Spleen (tissue), 13 donors: ENCODE measurements around the gene ICAM5. TPM values are rescaled to one million over a fixed set of nuclear protein-coding genes. Genes with fewer than 3 reads are reported as not detected.
"Not testable (repeated sequence)": the region's sequence is repeated elsewhere in the genome, so short reads cannot be mapped to it uniquely, and the experiment has no call there.

Experiments used
- DNase-seq: peaks from one replicate; pipeline ENCODE4 v3.0.0-alpha.2; 2020
- H3K27ac ChIP-seq, 8 donors: fragments of 200-600 bp; sonication (generic) in 7 of 8; 1 replicate in 4 of 8; 2 replicates in 4 of 8; pipeline versions ENCODE4 v1.5.0 to v1.8.0; 2016 to 2021; ENCODE audit warnings: inconsistent platforms in 4 of 8, mild to moderate bottlenecking in 4 of 8, moderate library complexity in 1 of 8
- H3K27me3 ChIP-seq, 7 donors: fragments of 200-600 bp; sonication (generic) in 6 of 7; replicated peaks in 1 of 7; 1 replicate in 4 of 7; 2 replicates in 3 of 7; pipeline versions ENCODE4 v1.5.0 to v1.8.0; 2016 to 2021; ENCODE audit warnings: inconsistent platforms in 3 of 7, mild to moderate bottlenecking in 1 of 7
- H3K36me3 ChIP-seq, 6 donors: fragments of 200-600 bp; sonication (generic) in 5 of 6; 1 replicate in 4 of 6; 2 replicates in 2 of 6; pipeline versions ENCODE4 v1.5.0 to v1.8.0; 2016 to 2021; ENCODE audit warnings: inconsistent platforms in 2 of 6
- H3K4me1 ChIP-seq, 6 donors: fragments of 200-600 bp; sonication (generic) in 5 of 6; 1 replicate in 3 of 6; 2 replicates in 3 of 6; pipeline versions ENCODE4 v1.5.0 to v1.8.0; 2016 to 2021; ENCODE audit warnings: inconsistent platforms in 3 of 6
- H3K4me3 ChIP-seq, 8 donors: fragments of 200-600 bp; sonication (generic) in 7 of 8; 1 replicate in 4 of 8; 2 replicates in 4 of 8; pipeline versions ENCODE4 v1.5.0 to v1.8.0; 2016 to 2021; ENCODE audit warnings: inconsistent platforms in 4 of 8, mild to moderate bottlenecking in 4 of 8, moderate library complexity in 2 of 8
- H3K9me3 ChIP-seq, 8 donors: fragments of 200-600 bp; sonication (generic) in 7 of 8; 1 replicate in 4 of 8; 2 replicates in 4 of 8; pipeline versions ENCODE4 v1.5.0 to v1.8.0; 2016 to 2021; ENCODE audit warnings: inconsistent platforms in 4 of 8
- CTCF ChIP-seq, 11 experiments: fragments of 200-600 bp in 7 of 11; fragments of 450-650 bp in 4 of 11; sonication (generic) in 4 of 11; IDR thresholded peaks in 8 of 11; conservative IDR thresholded peaks in 3 of 11; 1 replicate in 7 of 11; 2 replicates in 4 of 11; pipeline versions ENCODE4 v1.4.0 to v1.8.0; 2016 to 2021; ENCODE audit warnings: antibody characterized with exemption in 11 of 11, inconsistent platforms in 4 of 11, mild to moderate bottlenecking in 1 of 11
- POLR2A ChIP-seq, 3 donors: fragments of 450-650 bp; IDR thresholded peaks; one replicate each; pipeline ENCODE4 v1.5.1; 2017; ENCODE audit warnings: antibody characterized with exemption in 3 of 3, mild to moderate bottlenecking in 1 of 3
- POLR2AphosphoS5 ChIP-seq, 3 donors: sonication (generic); formaldehyde crosslinking; IDR thresholded peaks; one replicate each; pipeline ENCODE4 v1.5.1; 2017; ENCODE audit warnings: antibody characterized with exemption in 3 of 3
- WGBS, 5 donors: extraction: QIAGEN DNeasy Blood & Tissue Kit in 3 of 5; methylation state at CpG; one replicate each; pipeline versions ENCODE4 v1.1.5 to v1.1.7; 2013 to 2018; 5-methylcytosine and 5-hydroxymethylcytosine counted together
- intact Hi-C: fragments of 100-400 bp; cut with DNase I; formaldehyde crosslinking; loops from one replicate; pipeline ENCODE4 v1.15.0; 2023; ENCODE audit warnings: low total_unique reads
- long read RNA-seq, 2 donors: transcript quantifications; one replicate each; lab custom pipeline, GENCODE V29; 2026
- polyA plus RNA-seq, 3 donors: library from polyadenylated mRNA; stranded (reverse); fragments of 200-250 nt; gene quantifications; one replicate each; pipeline ENCODE4 v1.2.1, GENCODE V29; 2013
- total RNA-seq, 7 donors: library from RNA; depleted of rRNA in 3 of 7; stranded (reverse); fragments of >200 nt in 3 of 7; fragmentation: NEBNext Ultra II Directional in 4 of 7; extraction: Animal tissue kit (Norgen Biotek cat#: 25700) in 4 of 7; gene quantifications; one replicate each; pipeline versions ENCODE4 v1.1.0 to v1.2.1, GENCODE V29; 2016 to 2021
- donor health status: healthy with polysubstance abuse.
- donor health status: DM: no; HTN: no; CAD: no; lungs with moderate emphysema.
- donor health status: DM: no; HTN: no; CAD: no.
- donor health status: Bipolar disorder and iron deficiency.
- donor health status: healthy.
- donor health status: DM: no; HTN: no; CAD: no.
- donor health status: DM: yes; HTN: yes; CAD: no.

Gene ICAM5, protein sequence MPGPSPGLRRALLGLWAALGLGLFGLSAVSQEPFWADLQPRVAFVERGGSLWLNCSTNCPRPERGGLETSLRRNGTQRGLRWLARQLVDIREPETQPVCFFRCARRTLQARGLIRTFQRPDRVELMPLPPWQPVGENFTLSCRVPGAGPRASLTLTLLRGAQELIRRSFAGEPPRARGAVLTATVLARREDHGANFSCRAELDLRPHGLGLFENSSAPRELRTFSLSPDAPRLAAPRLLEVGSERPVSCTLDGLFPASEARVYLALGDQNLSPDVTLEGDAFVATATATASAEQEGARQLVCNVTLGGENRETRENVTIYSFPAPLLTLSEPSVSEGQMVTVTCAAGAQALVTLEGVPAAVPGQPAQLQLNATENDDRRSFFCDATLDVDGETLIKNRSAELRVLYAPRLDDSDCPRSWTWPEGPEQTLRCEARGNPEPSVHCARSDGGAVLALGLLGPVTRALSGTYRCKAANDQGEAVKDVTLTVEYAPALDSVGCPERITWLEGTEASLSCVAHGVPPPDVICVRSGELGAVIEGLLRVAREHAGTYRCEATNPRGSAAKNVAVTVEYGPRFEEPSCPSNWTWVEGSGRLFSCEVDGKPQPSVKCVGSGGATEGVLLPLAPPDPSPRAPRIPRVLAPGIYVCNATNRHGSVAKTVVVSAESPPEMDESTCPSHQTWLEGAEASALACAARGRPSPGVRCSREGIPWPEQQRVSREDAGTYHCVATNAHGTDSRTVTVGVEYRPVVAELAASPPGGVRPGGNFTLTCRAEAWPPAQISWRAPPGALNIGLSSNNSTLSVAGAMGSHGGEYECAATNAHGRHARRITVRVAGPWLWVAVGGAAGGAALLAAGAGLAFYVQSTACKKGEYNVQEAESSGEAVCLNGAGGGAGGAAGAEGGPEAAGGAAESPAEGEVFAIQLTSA
- 1 to 10 TPM in 4 of 7 donors, under 1 TPM in 3; 0.33 to 1.4 (median 1.0) TPM for total RNA-seq
- under 1 TPM; 0.07 to 0.29 (median 0.21) TPM for polyA plus RNA-seq
- long read RNA-seq, donor 1, result 0 reads
- long read RNA-seq, donor 2, result 0 reads

DNA sequence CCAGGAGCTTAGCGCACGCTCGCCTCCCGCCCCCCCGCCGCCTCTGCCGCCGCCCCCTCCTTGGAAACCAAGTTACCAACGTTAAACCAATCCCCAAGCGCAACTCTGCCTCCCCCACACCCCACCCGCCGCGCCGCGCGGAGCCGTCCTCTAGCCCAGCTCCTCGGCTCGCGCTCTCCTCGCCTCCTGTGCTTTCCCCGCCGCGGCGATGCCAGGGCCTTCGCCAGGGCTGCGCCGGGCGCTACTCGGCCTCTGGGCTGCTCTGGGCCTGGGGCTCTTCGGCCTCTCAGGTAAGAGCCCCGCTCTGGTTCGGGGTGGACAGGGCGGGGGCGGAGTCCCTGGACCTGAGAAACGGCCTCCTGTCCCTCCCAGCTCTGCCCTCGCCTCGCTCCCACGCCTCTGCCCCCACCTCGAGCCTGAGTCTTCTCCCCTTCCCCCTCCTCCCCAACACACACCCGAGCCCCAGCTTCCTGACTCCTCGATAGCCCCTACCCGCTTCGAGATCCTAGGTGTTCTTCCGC is at the start of gene ICAM5:
TSS of gene ICAM5 (plus strand) at position 117 of the 521 bp plus-strand sequence. CDS start at position 209, 92 bp downstream.
- no peaks in the 10 kb centered on the region for H3K9me3 ChIP-seq
- peak within 1 kb of the TSS in 1 of 8 donors; percentile 20 for H3K27ac ChIP-seq
- peaks cover 3 to 15% (median 14%) of the 10 kb centered on the region in 6 donors for H3K36me3 ChIP-seq
- H3K27me3 ChIP-seq, result peaks cover 15 to 83% (median 77%) of the 10 kb centered on the region in 7 donors
- TF ChIP-seq POLR2A (IDR thresholded peaks at IDR 0.05) (no peak), CTCF (IDR thresholded peaks at IDR 0.05 in 8 of 11, conservative IDR thresholded peaks at IDR 0.05 in 3 of 11) (no peak), POLR2AphosphoS5 (IDR thresholded peaks at IDR 0.05) (no peak)
- H3K4me3 ChIP-seq, result peak within 1 kb of the TSS; percentile 13 to 70 (median 43)
- intact Hi-C loops, result no loop called here
- 1 to 3% (median 2%) methylated on average over 14 to 45 of the region's 45 CpGs for WGBS, 5 donors
- DNase-seq, result peak; percentile 77
- H3K4me1 ChIP-seq, result peaks cover 69 to 100% (median 92%) of the 10 kb centered on the region in 6 donors

GRCh38 chr19:10241826-10242449 is 47.8 kb upstream of the ICAM5 start:
- H3K4me3 ChIP-seq, H3K27me3 ChIP-seq, H3K9me3 ChIP-seq, DNase-seq, H3K36me3 ChIP-seq, H3K27ac ChIP-seq: not testable (repeated sequence)
- intact Hi-C loops, result loop anchor here (10.0 kb wide), 1 partner anchor 47 kb away; the partner anchor contains the start of gene DNMT1
- WGBS, 5 donors, result 81 to 92% (median 88%) methylated on average over 11 of the region's 11 CpGs
- peaks cover 0 to 25% (median 1%) of the 10 kb centered on the region in 6 donors for H3K4me1 ChIP-seq

DNA sequence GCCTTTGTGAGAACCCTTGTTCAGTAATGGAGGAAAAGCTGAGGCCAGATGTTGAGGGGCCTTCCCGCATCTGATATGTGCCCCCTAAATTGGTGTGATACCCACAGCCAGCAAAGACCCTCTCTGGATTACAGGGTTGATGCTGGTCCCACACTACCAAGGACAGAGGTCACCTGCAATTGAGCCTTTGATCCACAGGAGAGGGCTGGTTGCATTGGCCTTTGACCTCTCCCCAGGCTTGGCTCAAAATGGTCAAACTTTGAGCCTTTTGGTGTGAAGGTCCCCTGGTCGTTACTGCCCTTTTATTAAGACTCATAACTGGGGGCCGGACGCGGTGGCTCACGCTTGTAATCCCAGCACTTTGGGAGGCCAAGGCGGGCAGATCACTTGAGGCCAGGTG is 46.1 kb upstream of the ICAM5 start:
- Histone ChIP-seq H3K27me3 (no peaks in the 10 kb centered on the region), H3K36me3 (no peaks in the 10 kb centered on the region), H3K27ac (no peak overlapping the region), H3K9me3 (no peaks in the 10 kb centered on the region), H3K4me3 (no peak overlapping the region), H3K4me1 (peaks cover 0 to 12% (median 0%) of the 10 kb centered on the region in 6 donors)
- no peak for TF ChIP-seq POLR2A (IDR thresholded peaks at IDR 0.05)
- TF ChIP-seq POLR2AphosphoS5 (IDR thresholded peaks at IDR 0.05), result no peak
- TF ChIP-seq CTCF (IDR thresholded peaks at IDR 0.05 in 8 of 11, conservative IDR thresholded peaks at IDR 0.05 in 3 of 11), result no peak
- DNase-seq, result no peak
- 94 to 97% (median 95%) methylated on average over 6 to 7 of the region's 7 CpGs for WGBS, 5 donors
- intact Hi-C loops, result loop anchor here (10.0 kb wide), 1 partner anchor 49 kb away; the partner anchor contains the start of gene DNMT1
